Neural progenitor cell (in vitro differentiated cells): ENCODE data around the gene LBHD1.

Experiments
- EZH2 ChIP-seq: fragments of 200-600 bp; sonication (generic); IDR thresholded peaks from 2 replicates; pipeline ENCODE4 v1.6.1; 2017; ENCODE audit warnings: antibody characterized with exemption, mild to moderate bottlenecking, moderate library complexity
- TF ChIP-seq, protein P1 (sequence below): fragments of 200-600 bp; sonication (generic); IDR thresholded peaks from 2 replicates; pipeline ENCODE4 v1.5.1; 2017; ENCODE audit warnings: antibody characterized with exemption, mild to moderate bottlenecking

DNA sequence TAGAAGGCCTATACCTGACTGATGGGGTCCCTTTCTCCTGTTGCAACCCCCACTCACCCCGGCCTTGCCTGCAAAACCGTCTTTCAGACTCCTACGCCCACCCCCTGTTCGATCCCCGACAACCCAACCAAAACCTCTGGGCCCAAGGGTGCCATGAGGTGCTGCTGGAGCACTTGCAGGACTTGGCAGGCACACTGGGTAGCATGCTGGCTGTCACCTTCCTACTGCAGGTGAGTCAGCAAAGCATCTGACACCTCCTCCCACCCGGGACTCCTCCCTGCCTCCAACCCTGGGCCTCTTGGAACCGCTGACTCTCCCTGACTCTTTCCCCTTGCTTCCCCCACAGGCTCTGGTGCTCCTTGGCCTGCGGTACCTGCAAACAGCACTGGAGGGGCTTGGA, 57.8 kb downstream of the LBHD1 start:
- TF ChIP-seq, protein P1, sequence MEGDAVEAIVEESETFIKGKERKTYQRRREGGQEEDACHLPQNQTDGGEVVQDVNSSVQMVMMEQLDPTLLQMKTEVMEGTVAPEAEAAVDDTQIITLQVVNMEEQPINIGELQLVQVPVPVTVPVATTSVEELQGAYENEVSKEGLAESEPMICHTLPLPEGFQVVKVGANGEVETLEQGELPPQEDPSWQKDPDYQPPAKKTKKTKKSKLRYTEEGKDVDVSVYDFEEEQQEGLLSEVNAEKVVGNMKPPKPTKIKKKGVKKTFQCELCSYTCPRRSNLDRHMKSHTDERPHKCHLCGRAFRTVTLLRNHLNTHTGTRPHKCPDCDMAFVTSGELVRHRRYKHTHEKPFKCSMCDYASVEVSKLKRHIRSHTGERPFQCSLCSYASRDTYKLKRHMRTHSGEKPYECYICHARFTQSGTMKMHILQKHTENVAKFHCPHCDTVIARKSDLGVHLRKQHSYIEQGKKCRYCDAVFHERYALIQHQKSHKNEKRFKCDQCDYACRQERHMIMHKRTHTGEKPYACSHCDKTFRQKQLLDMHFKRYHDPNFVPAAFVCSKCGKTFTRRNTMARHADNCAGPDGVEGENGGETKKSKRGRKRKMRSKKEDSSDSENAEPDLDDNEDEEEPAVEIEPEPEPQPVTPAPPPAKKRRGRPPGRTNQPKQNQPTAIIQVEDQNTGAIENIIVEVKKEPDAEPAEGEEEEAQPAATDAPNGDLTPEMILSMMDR, result no peak
- no peak for TF ChIP-seq EZH2
